ENCODE measurements around the gene NME3. TPM values are rescaled to one million over a fixed set of nuclear protein-coding genes. Genes with fewer than 3 reads are reported as not detected.

NME3 gene
- total and polyA plus RNA-seq, 9 of the 15 experiments (the other 6 are each of a cell fraction or from before 2014, with no cell fraction given), result 0.68 to 76.3 (median 11.5) TPM

GRCh38 chr16:1763521-1764511 lies 7.5 kb downstream of the NME3 start (continued):
- TF ChIP-seq PRDM10 (IDR thresholded peaks at IDR 0.05; ENCODE audit: partially characterized antibody) (no peak), SRSF9 (IDR thresholded peaks at IDR 0.05; ENCODE audit: borderline replicate concordance, low read depth, low read length) (no peak), ZFPM2 (CRISPR knock-in tag; IDR thresholded peaks at IDR 0.05) (no peak), SAP30 (IDR thresholded peaks at IDR 0.05; ENCODE audit: borderline replicate concordance, insufficient read depth, low read depth, low read length, poor library complexity, severe bottlenecking) (no peak), ZEB2 (IDR thresholded peaks at IDR 0.05) (no peak), KDM5B (IDR thresholded peaks at IDR 0.05; ENCODE audit: insufficient replicate concordance, low read depth, low read length) (no peak), ZNF263 (CRISPR knock-in tag; IDR thresholded peaks at IDR 0.05; ENCODE audit: borderline replicate concordance) (no peak), ZNF41 (CRISPR knock-in tag; conservative IDR thresholded peaks at IDR 0.05) (no peak), ZNF280B (CRISPR knock-in tag; IDR thresholded peaks at IDR 0.05) (no peak), TCF15 (CRISPR knock-in tag; IDR thresholded peaks at IDR 0.05) (no peak), PYGO2 (tag; IDR thresholded peaks at IDR 0.05) (no peak), NCOA1 (IDR thresholded peaks at IDR 0.05; ENCODE audit: low read depth) (no peak), THRAP3 (IDR thresholded peaks at IDR 0.05; ENCODE audit: borderline replicate concordance) (no peak), CTBP1 (IDR thresholded peaks at IDR 0.05; ENCODE audit: borderline replicate concordance) (no peak), HNRNPL (IDR thresholded peaks at IDR 0.05; ENCODE audit: low read depth, low read length) (0 out of 2 replicates have a peak, but pooled peaks have one; percentile 22), SPI1 (IDR thresholded peaks at IDR 0.05; ENCODE audit: borderline replicate concordance, low read depth, low read length) (no peak), ZBTB1 (CRISPR knock-in tag; IDR thresholded peaks at IDR 0.05; ENCODE audit: borderline replicate concordance, low read depth) (peak; percentile 54; the same call in 1 of the 2 replicates), MCM3 (IDR thresholded peaks at IDR 0.05) (no peak), ZNF280A (IDR thresholded peaks at IDR 0.05; ENCODE audit: low read depth, partially characterized antibody) (no peak), SNIP1 (IDR thresholded peaks at IDR 0.05; ENCODE audit: low read depth) (no peak)
